Naive thymus-derived CD4-positive, alpha-beta T cell (primary cell): ENCODE data around the gene TMEM59L. TPM values are rescaled to one million over a fixed set of nuclear protein-coding genes. Genes with fewer than 3 reads are reported as not detected.

Source experiments
- ATAC-seq: fragments of 150-1000 bp; cut with Tn5 transposase; 2 replicates; pipeline ENCODE4 v1.10.0; 2021; ENCODE audit warnings: mild to moderate bottlenecking, moderate library complexity
- CTCF ChIA-PET: fragments of 350-600 bp; sonication (Branson Sonifier 250); formaldehyde crosslinking; loops from one replicate; lab custom pipeline; 2021; ENCODE audit warnings: antibody characterized with exemption; lab: Charles Lee
- POLR2A ChIA-PET: fragments of 350-600 bp; sonication (Branson Sonifier 250); formaldehyde crosslinking; loops from one replicate; lab custom pipeline; 2021; ENCODE audit warnings: antibody characterized with exemption, inconsistent platforms; lab: Charles Lee
- DNase-seq, 9 donors: peaks; one replicate each; pipeline versions ENCODE4 v3.0.0 to v3.0.0-alpha.2; 2020 to 2022; ENCODE audit warnings: mixed read lengths in 1 of 9
- H3K27ac ChIP-seq: one replicate; pipeline ENCODE4 v1.7.0; 2013; ENCODE audit warnings: mild to moderate bottlenecking, low read depth, low read length, moderate library complexity
- H3K27me3 ChIP-seq, 2 donors: one replicate each; pipeline ENCODE4 v1.7.0; 2013; ENCODE audit warnings: low read length in 2 of 2, mild to moderate bottlenecking in 2 of 2, moderate library complexity in 2 of 2; ENCODE audit not compliant: control insufficient read depth in 2 of 2, insufficient read depth in 2 of 2
- H3K36me3 ChIP-seq, 3 experiments: 1 replicate in 2 of 3; 2 replicates in 1 of 3; pipeline ENCODE4 v1.7.0; 2013; ENCODE audit warnings: low read length in 3 of 3, mild to moderate bottlenecking in 3 of 3, moderate library complexity in 1 of 3; ENCODE audit not compliant: insufficient read depth in 3 of 3, control insufficient read depth in 2 of 3
- H3K4me1 ChIP-seq, 2 donors: one replicate each; pipeline ENCODE4 v1.7.0; 2013; ENCODE audit warnings: low read length in 2 of 2, mild to moderate bottlenecking in 2 of 2, moderate library complexity in 1 of 2; ENCODE audit not compliant: control insufficient read depth in 2 of 2, insufficient read depth in 2 of 2
- H3K4me3 ChIP-seq: 2 replicates; pipeline ENCODE4 v1.7.0; 2013; ENCODE audit warnings: mild to moderate bottlenecking, low read length
- H3K9me3 ChIP-seq, 3 experiments: 1 replicate in 2 of 3; 2 replicates in 1 of 3; pipeline ENCODE4 v1.7.0; 2013; ENCODE audit warnings: low read length in 3 of 3; ENCODE audit not compliant: control insufficient read depth in 2 of 3
- H3K27ac Mint-ChIP-seq, 9 donors: one replicate each; pipeline ENCODE4 v1.8.0; 2020 to 2022; ENCODE audit warnings: mixed read lengths in 9 of 9, mild to moderate bottlenecking in 8 of 9, moderate library complexity in 5 of 9, inconsistent platforms in 2 of 9
- H3K27me3 Mint-ChIP-seq, 5 donors: one replicate each; pipeline ENCODE4 v1.8.0; 2021 to 2022; ENCODE audit warnings: mixed read lengths in 5 of 5, mild to moderate bottlenecking in 1 of 5
- H3K36me3 Mint-ChIP-seq, 5 donors: one replicate each; pipeline ENCODE4 v1.8.0; 2020 to 2022; ENCODE audit warnings: mixed read lengths in 5 of 5, mild to moderate bottlenecking in 3 of 5, inconsistent platforms in 1 of 5
- H3K4me1 Mint-ChIP-seq, 7 donors: one replicate each; pipeline ENCODE4 v1.8.0; 2020 to 2022; ENCODE audit warnings: mixed read lengths in 7 of 7, mild to moderate bottlenecking in 3 of 7, inconsistent platforms in 1 of 7
- H3K4me3 Mint-ChIP-seq, 10 donors: one replicate each; pipeline ENCODE4 v1.8.0; 2020 to 2022; ENCODE audit warnings: mild to moderate bottlenecking in 10 of 10, mixed read lengths in 10 of 10, moderate library complexity in 6 of 10, inconsistent platforms in 2 of 10
- H3K9me3 Mint-ChIP-seq, 11 donors: one replicate each; pipeline ENCODE4 v1.8.0; 2020 to 2022; ENCODE audit warnings: mixed read lengths in 11 of 11, mild to moderate bottlenecking in 4 of 11, inconsistent platforms in 1 of 11, moderate library complexity in 1 of 11
- intact Hi-C, 2 donors: fragments of 100-400 bp; cut with micrococcal nuclease; formaldehyde crosslinking; loops; one replicate each; pipeline ENCODE4 v1.15.1; 2023
- polyA plus RNA-seq, 2 donors: library from polyadenylated mRNA; unstranded; fragments of 300-500 nt; fragmentation: Illumina TruSeq; gene quantifications; one replicate each; pipeline ENCODE4 v1.2.3, GENCODE V29; 2021
- total RNA-seq, 6 experiments: library from RNA in 5 of 6; stranded (reverse) in 5 of 6; gene quantifications; 1 replicate in 5 of 6; 2 replicates in 1 of 6; pipeline ENCODE4 v1.2.3 and lab custom pipeline; 2021 to 2026

TMEM59L gene
- total and polyA plus RNA-seq, 7 experiments from 2014 or later, result 0.22 to 0.74 (median 0.30) TPM; not detected in 3

- peaks cover 0 to 51% (median 6%) of the 10 kb centered on the region in 3 experiments for H3K36me3 ChIP-seq
- H3K36me3 Mint-ChIP-seq, result peaks cover 0 to 15% (median 4%) of the 10 kb centered on the region in 5 donors
- CTCF ChIA-PET, result no interaction called here
These were observed 55.0 kb downstream of the TMEM59L start for GRCh38 chr19:18667531-18668251.

GRCh38 chr19:18668252-18668631 is 55.6 kb downstream of the TMEM59L start:
- POLR2A ChIA-PET, result no interaction called here
- ATAC-seq, result no peak

More at GRCh38 chr19:18667531-18668251, 55.0 kb downstream of the TMEM59L start:
- Histone ChIP-seq H3K9me3 (no peaks in the 10 kb centered on the region), H3K27ac (no peak overlapping the region), H3K27me3 (no peaks in the 10 kb centered on the region), H3K4me1 (peaks cover 0 to 7% of the 10 kb centered on the region in 2 donors), H3K4me3 (no peak overlapping the region)
- no peak for DNase-seq
- no peaks in the 10 kb centered on the region for H3K27me3 Mint-ChIP-seq
- no peak overlapping the region for H3K4me3 Mint-ChIP-seq
- H3K27ac Mint-ChIP-seq, result no peak overlapping the region
- intact Hi-C loops, result no loop called here
- POLR2A ChIA-PET, result no interaction called here
- peaks cover 7 to 14% (median 12%) of the 10 kb centered on the region in 7 donors for H3K4me1 Mint-ChIP-seq
- no peaks in the 10 kb centered on the region for H3K9me3 Mint-ChIP-seq
- no peak for ATAC-seq

GRCh38 chr19:18668744-18669523 is 56.3 kb downstream of the TMEM59L start:
- ATAC-seq (no peak), DNase-seq (no peak)
- ChIA-PET POLR2A (no interaction called here), CTCF (no interaction called here)
- H3K27me3 Mint-ChIP-seq, result no peaks in the 10 kb centered on the region
- H3K27me3 ChIP-seq, result no peaks in the 10 kb centered on the region
- peaks cover 0 to 4% of the 10 kb centered on the region in 2 donors for H3K4me1 ChIP-seq
- H3K36me3 ChIP-seq, result peaks cover 0 to 51% (median 6%) of the 10 kb centered on the region in 3 experiments
- no peaks in the 10 kb centered on the region for H3K9me3 ChIP-seq
- H3K36me3 Mint-ChIP-seq, result peaks cover 0 to 15% (median 4%) of the 10 kb centered on the region in 5 donors
- intact Hi-C loops, result no loop called here
- no peak overlapping the region for H3K27ac ChIP-seq
- no peak overlapping the region for H3K4me3 ChIP-seq
- H3K4me3 Mint-ChIP-seq, result no peak overlapping the region
- H3K4me1 Mint-ChIP-seq, result peaks cover under 1 to 8% (median 3%) of the 10 kb centered on the region in 7 donors
- H3K9me3 Mint-ChIP-seq, result no peaks in the 10 kb centered on the region
- no peak overlapping the region for H3K27ac Mint-ChIP-seq

More at GRCh38 chr19:18668252-18668631, 55.6 kb downstream of the TMEM59L start:
- H3K4me3 Mint-ChIP-seq, result no peak overlapping the region
- H3K36me3 Mint-ChIP-seq, result peaks cover 0 to 15% (median 4%) of the 10 kb centered on the region in 5 donors
- peaks cover 0 to 51% (median 6%) of the 10 kb centered on the region in 3 experiments for H3K36me3 ChIP-seq
- CTCF ChIA-PET, result no interaction called here
- DNase-seq, result no peak
- peaks cover 7 to 13% (median 10%) of the 10 kb centered on the region in 7 donors for H3K4me1 Mint-ChIP-seq
- no peaks in the 10 kb centered on the region for H3K9me3 Mint-ChIP-seq
- H3K27ac Mint-ChIP-seq, result no peak overlapping the region
- H3K27me3 ChIP-seq, result no peaks in the 10 kb centered on the region
- no peak overlapping the region for H3K4me3 ChIP-seq
- no peaks in the 10 kb centered on the region for H3K27me3 Mint-ChIP-seq
- H3K9me3 ChIP-seq, result no peaks in the 10 kb centered on the region
- no peak overlapping the region for H3K27ac ChIP-seq
- peaks cover 0 to 7% of the 10 kb centered on the region in 2 donors for H3K4me1 ChIP-seq
- intact Hi-C loops, result no loop called here

GRCh38 chr19:18669524-18669817 is 56.8 kb downstream of the TMEM59L start:
- DNase-seq (no peak), ATAC-seq (no peak)
- H3K27me3 ChIP-seq, result no peaks in the 10 kb centered on the region
- no peaks in the 10 kb centered on the region for H3K27me3 Mint-ChIP-seq
- peaks cover 0 to 15% (median 4%) of the 10 kb centered on the region in 5 donors for H3K36me3 Mint-ChIP-seq
- H3K4me3 ChIP-seq, result no peak overlapping the region
- no peaks in the 10 kb centered on the region for H3K4me1 ChIP-seq
- peaks cover 0 to 51% (median 6%) of the 10 kb centered on the region in 3 experiments for H3K36me3 ChIP-seq
- intact Hi-C loops, result no loop called here
- ChIA-PET POLR2A (no interaction called here), CTCF (no interaction called here)
- H3K27ac Mint-ChIP-seq, result no peak overlapping the region
- H3K4me1 Mint-ChIP-seq, result peaks cover 0 to 8% (median 0%) of the 10 kb centered on the region in 7 donors
- no peak overlapping the region for H3K4me3 Mint-ChIP-seq
- no peak overlapping the region for H3K27ac ChIP-seq
- H3K9me3 Mint-ChIP-seq, result no peaks in the 10 kb centered on the region
- no peaks in the 10 kb centered on the region for H3K9me3 ChIP-seq

GRCh38 chr19:18669883-18670282 is 57.2 kb downstream of the TMEM59L start:
- H3K36me3 Mint-ChIP-seq, result peaks cover 0 to 15% (median 4%) of the 10 kb centered on the region in 5 donors
- Histone ChIP-seq H3K4me3 (no peak overlapping the region), H3K36me3 (peaks cover 0 to 51% (median 6%) of the 10 kb centered on the region in 3 experiments), H3K9me3 (no peaks in the 10 kb centered on the region), H3K4me1 (no peaks in the 10 kb centered on the region), H3K27ac (no peak overlapping the region), H3K27me3 (no peaks in the 10 kb centered on the region)
- ChIA-PET POLR2A (no interaction called here), CTCF (no interaction called here)
- H3K27ac Mint-ChIP-seq, result no peak overlapping the region
- peaks cover 0 to 8% (median 0%) of the 10 kb centered on the region in 7 donors for H3K4me1 Mint-ChIP-seq
- no peaks in the 10 kb centered on the region for H3K9me3 Mint-ChIP-seq
- intact Hi-C loops, result loop anchor here in 1 of 2 donors (10.0 kb wide), 1 partner anchor 205 kb away; no protein-coding TSS in a partner anchor
- ATAC-seq (no peak), DNase-seq (no peak)
- H3K4me3 Mint-ChIP-seq, result no peak overlapping the region
- no peaks in the 10 kb centered on the region for H3K27me3 Mint-ChIP-seq

GRCh38 chr19:18670312-18670711 is 57.6 kb downstream of the TMEM59L start:
- POLR2A ChIA-PET, result no interaction called here
- H3K9me3 Mint-ChIP-seq, result no peaks in the 10 kb centered on the region
- DNase-seq, result no peak
- H3K4me1 ChIP-seq, result no peaks in the 10 kb centered on the region
- no peak overlapping the region for H3K4me3 ChIP-seq
- intact Hi-C loops, result loop anchor here in 1 of 2 donors (10.0 kb wide), 1 partner anchor 206 kb away; no protein-coding TSS in a partner anchor
- H3K27me3 ChIP-seq, result no peaks in the 10 kb centered on the region
- no peaks in the 10 kb centered on the region for H3K27me3 Mint-ChIP-seq
- H3K27ac Mint-ChIP-seq, result no peak overlapping the region
- H3K36me3 ChIP-seq, result peaks cover 0 to 49% (median 6%) of the 10 kb centered on the region in 3 experiments
- ATAC-seq, result no peak
- H3K4me1 Mint-ChIP-seq, result peaks cover 0 to 8% (median 0%) of the 10 kb centered on the region in 7 donors
- H3K4me3 Mint-ChIP-seq, result no peak overlapping the region
- CTCF ChIA-PET, result no interaction called here
- H3K27ac ChIP-seq, result no peak overlapping the region
- H3K9me3 ChIP-seq, result no peaks in the 10 kb centered on the region
- peaks cover 0 to 15% (median 4%) of the 10 kb centered on the region in 5 donors for H3K36me3 Mint-ChIP-seq
